HG02798 (cell line): ENCODE data around the gene FGF4.

Experiments
- ATAC-seq: cut with Tn5 transposase; IDR thresholded peaks from one replicate; pipeline ENCODE4 v1.9.1; 2021; ENCODE audit warnings: mild to moderate bottlenecking; ENCODE audit not compliant: unreplicated experiment, poor library complexity

The FGF4 gene

DNA sequence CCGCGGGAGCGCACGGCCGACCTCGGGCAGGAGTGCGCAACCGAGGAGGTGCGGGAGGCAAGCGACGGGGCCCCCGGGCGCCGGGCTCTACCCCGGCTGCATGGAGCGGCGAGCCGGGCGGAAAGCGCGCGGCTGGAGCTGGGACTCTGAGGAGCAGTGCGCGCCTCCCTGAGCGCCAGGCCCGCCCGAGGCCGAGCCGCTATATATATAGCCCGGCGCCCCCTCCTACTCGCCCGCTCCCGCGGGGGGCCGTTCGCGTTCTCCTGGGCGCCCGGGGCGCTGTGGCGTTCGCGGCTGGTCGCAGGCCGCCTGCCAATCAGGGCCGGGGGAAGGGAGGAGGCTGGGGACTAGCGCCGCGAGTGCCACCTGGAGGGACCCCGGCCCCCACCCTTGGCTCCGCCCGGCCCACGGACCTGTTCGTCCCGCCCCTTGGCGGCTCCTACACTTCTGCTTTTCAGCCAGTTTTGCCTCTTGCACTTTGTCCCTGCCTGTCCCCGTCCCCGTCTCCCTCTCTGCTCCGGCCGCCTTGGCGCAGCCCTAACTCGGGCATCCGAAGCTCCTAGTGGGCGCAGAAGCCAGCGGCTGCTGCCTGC, at the start of gene FGF4:
FGF4 (minus strand) TSS at position 179 of the 593 bp plus-strand sequence. CDS start 257 bp downstream, outside the sequence.
- ATAC-seq: no peak

DNA sequence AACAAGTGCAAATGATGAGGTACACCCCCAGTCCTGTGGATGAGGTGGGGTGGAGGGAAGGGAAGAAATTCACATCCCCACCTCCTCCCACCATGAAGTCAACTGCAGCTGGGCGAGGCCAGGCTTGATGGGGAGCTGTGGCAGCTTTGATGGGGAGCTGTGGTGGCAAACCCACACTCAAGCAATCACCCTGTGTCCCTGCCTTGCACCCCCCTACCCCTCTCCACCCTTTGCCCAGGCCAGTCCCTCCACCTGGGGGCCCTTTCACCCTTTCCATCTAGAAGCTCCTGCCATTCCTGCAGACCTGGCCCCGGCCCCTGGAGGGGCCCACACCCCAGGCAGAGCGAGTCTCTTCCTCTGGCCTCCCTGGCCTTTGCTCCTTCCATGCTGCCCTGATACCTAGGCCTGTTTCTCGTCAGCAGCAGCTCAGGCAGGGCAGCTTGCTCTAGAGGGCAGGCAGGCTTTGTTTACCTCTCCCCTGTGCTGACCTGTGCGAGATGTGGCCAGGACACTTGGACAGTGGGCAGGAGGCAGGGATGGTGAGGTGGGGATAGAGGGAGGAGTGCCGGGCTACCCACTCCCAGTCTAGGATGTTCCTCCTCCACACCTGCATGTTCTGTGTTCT, 48.6 kb upstream of the FGF4 start:
- no peak for ATAC-seq

DNA sequence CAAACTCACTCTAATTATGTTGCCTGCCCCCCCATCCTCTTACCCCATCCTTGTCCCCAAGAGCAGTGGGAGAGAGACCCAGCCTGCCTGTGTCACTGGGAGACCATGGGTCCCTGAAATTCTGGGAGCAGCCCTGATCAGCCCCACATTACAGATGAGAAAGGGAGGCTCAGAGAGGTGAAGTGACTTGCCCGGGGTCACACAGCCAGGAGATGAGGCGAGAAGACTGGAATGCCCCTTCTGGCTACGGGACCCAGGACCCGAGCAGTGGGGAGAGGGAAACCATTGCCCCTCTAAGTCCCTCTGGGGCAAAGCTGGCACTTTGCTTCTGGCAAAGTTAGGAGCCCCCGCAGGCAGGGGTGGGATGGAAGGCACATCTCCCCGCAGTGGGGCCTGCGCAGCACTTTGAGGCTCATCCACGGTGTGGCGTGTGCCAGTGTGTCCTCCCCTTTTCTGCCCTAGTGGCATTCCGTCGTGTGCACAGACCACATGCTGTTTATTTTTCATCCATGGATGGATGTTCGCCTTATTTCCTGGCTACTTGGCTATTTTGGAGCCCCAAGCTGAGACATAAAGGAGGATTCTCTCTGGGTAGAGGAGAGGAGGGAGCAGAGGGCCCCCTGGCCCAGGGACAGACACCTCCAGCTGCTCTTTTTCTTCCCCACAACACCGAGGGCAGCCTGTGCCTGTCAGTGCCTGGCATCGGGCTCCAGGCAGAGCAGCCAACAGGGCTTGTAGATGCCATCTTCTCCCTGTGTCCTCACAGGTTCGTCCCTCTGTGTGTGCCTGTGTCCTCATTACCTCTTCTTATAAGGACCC, 47.7 kb upstream of the FGF4 start:
- no peak for ATAC-seq

DNA sequence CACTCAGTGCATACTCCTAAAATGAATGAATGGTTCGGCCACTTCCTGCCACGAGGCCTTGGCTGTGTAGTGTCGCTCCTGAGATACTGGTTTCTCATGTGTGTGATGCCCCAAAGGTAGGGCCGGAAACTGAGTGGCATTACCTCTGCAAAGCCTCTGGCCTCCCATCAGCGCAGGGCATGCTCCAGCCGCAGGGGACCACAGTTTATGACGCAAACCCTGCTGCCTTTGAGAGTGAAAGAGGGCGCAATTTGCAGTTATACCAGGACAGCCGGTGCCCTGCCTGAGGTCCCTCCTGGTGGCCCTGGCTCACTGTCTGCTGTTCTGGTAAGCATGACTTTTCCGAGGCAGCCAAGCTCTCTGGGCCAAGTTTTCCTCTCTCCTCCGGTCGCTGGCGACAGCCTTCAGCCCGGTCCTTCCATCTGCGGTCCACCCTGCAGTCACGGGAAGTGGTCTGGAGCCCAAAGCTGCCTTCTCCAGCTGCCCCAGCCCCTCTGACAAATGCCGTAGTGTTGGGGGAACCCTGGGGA, 46.4 kb upstream of the FGF4 start:
- no peak for ATAC-seq

DNA sequence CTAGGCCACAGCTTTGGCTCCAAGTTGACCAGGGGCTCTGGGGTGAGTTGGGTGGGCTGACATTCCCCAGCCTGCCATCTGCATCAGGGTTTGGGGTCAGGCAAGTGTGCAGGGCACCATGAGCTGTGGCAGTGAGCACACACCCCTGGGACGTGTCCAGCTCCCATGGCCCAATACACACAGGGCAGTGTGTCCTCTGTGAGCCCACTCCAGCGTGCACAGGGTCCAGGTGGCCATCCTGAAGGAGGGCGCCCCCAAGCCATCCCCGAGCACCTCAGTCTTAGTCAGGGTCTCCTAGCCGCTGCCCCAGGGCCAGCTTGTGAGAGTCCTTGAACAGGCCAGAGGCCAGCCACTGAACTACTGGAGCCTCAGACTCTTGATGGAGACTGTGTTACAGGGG, 45.3 kb upstream of the FGF4 start:
- ATAC-seq: no peak

- ATAC-seq: no peak
These were observed 44.5 kb upstream of the FGF4 start for GRCh38 chr11:69819541-69820070.

- ATAC-seq: no peak
These were observed 43.7 kb upstream of the FGF4 start, which contains the start of gene FGF3 for GRCh38 chr11:69818603-69819441. TSS of gene FGF3 (minus strand) at chr11:69819416. CDS start at chr11:69818933, 483 bp downstream.

GRCh38 chr11:69818231-69818602, 43.1 kb upstream of the FGF4 start:
- no peak for ATAC-seq

DNA sequence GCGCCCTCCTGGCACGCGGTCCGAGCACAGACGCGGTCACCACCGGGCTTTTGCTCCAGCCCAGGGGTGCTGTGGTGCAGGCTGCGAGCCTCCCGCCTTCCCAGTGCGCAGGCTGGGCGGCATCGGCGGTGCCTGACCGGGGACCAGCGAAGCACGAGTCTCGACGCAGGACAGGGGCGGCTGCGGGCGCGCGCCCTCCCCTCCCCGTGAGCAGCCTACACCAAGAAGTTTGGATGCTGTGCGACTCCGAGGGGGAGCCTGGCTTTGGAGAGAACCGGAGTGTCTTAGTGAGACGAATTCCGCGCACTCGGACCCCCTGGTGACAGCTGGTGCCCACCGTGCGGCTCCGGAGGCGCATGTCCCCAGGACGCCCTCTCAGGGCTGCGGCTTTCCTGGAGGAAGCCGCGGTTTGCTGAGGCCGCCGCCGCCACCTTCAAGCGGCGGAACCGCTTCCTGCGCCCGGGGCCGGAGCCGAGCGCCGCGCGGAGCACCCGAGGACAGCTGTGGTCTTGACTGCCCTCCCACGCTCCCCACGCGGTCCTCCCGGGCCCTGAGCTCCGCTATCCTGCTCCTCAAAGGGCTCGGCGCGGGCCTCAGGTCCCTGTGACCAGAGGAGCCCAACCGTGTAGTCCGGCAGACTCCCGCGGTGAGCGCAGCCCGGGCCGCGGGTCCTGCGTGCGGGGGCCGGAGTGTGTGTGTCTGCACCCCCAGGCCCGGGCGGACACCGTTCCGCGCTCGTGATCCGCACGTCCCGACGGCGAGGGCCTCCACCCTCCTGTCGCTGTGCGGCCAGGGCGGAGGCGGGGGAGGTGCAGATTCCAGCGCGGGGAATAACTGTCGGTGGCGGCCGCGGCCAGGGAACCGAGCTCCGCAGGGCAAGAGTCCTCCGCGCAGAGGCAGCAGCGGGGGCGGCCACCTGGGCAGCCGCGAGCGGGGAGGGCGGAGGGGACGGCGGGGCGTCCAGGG, 42.4 kb upstream of the FGF4 start:
- no peak for ATAC-seq

DNA sequence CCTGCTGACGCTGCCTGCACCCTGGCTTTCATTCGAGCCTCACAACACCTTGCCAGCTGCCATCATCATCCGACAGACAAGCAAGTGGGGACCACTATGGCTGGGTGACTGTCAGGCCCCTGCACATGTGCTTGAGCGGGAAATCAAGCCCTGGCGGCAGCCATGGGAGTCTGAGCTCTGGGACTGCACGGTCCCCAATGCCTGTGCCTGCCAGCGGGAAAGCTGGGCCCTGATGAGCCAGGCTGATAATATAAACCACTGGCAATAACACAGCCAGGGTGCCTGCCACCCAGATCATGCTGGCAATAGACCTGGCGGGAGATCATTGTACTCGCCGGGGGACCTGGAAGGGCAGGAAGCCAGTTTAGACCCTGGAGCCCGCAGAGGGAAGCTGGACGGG, 41.5 kb upstream of the FGF4 start:
- ATAC-seq: no peak

DNA sequence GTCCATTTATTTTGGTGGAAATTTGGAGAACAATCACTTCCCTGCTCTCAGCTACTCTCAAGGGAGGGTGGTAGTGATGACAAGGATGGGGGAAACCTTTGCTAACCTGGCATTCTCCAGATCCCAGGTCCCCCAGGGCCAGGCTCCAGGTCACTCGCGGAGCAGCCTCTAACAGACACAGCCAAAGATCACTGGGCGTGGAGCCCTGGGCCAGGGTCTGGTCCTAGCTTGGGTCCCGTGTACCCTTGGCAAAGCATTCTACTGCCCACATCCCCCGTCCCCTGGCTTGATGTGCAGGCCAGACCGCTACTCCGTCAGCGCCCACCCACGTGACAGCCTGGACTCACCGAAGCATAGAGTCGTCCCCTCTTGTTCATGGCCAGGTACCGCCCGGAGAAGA, 40.8 kb upstream of the FGF4 start:
- ATAC-seq: no peak

DNA sequence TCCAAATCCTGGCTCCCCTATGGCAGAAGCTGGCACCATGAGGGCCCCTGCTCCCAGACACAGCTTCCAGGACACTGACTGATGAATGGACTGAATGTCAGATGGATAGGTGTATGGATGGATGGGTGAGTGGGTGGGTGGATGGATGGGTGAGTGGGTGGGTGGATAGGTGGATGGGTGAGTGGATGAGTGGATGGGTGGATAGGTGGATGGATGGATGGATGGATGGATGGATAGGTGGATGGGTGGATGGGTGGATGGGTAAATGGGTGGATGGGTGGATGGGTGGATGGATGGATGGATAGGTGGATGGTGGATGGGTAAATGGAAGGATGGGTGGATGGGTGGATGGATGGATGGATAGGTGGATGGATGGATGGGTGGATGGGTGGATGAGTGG, 39.8 kb upstream of the FGF4 start:
- no peak for ATAC-seq

DNA sequence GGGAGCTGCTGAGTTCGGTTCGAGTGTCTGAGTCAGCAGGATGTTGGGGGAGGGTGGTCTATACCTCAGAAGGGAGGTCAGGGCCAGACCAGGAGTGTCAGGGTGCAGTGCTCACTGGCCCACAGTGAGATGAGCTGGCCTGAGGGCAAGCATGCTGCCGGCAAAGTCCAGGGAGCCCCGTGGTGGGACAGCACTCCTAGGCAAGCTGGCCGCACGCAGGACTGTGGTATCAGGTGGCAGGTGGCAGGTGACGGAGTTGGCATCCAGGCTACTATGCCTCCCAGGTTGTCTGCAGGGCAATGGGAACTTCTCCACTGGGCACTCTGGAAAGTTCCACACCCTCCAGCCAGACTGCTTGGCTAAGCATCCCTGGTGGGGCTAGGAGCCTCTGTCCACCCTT, 39.3 kb upstream of the FGF4 start:
- ATAC-seq: no peak

DNA sequence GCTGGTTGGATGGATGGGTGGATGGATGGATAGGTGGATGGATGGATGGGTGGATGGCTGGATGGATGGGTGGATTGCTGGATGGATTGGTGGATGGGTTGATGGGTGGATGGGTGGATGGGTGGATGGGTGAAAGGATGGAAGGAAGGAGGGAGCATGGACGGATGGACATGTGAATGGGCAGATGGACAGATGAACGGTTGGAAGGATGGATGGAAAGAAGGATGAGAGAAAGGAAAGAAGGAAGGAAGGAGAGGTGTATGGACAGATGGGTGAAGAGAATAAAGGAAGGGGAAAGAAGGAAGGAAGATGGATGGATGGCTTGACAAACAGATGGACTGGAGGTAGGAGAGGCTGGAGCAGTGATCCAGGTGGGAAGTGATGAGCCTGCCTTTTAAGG, 38.7 kb upstream of the FGF4 start:
- ATAC-seq: no peak

GRCh38 chr11:69812946-69813345, 37.8 kb upstream of the FGF4 start:
- ATAC-seq: no peak

GRCh38 chr11:69812256-69812655, 37.1 kb upstream of the FGF4 start:
- no peak for ATAC-seq

DNA sequence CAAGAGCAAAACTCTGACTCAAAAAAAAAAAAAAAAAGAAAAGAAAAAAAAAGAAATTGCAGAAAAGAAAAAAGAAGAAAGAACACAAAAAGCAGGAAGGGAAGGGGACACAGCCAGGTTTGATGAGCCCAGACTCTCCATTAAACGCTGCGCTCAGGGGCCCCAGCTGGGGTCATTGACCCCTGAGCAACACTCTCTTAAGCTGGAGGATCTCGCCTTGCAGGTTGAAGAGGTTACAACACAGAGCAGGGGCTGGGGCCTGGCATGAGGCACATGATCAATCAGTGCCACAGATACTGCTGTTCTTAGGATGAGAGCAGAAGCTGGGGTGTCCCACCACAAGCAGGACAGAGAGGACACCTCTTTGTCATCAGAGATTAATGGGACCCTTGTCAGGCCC, 36.3 kb upstream of the FGF4 start:
- no peak for ATAC-seq

- no peak for ATAC-seq
These were observed 35.4 kb upstream of the FGF4 start for GRCh38 chr11:69810289-69811118.
